SK-N-SH (cell line): ENCODE measurements around the gene ZNF18. TPM values are rescaled to one million over a fixed set of nuclear protein-coding genes. Genes with fewer than 3 reads are reported as not detected.
A peak's percentile ranks its signal among the peaks of the same experiment; 100 is the strongest.

ENCODE experiments used
- CTCF ChIA-PET: fragments of 300-600, 350-600 bp; formaldehyde crosslinking; extraction: SDS; loops from one replicate; lab custom pipeline; 2021; lab: Yijun Ruan, JAX
- POLR2A ChIA-PET: fragments of 350-600 bp; sonication (Branson Sonifier 250); formaldehyde crosslinking; extraction: SDS; loops from one replicate; lab custom pipeline; 2020; ENCODE audit warnings: antibody characterized with exemption, inconsistent platforms; lab: Yijun Ruan, JAX
- DNase-seq: peaks from one replicate; pipeline ENCODE4 v3.0.0; 2012
- H2AFZ ChIP-seq: fragments of 200-600 bp; sonication (generic); 2 replicates; pipeline ENCODE4 v1.8.1; 2016; ENCODE audit warnings: antibody characterized with exemption, mild to moderate bottlenecking, low read depth
- H3F3A ChIP-seq: fragments of 200-600 bp; sonication (generic); replicated peaks from 2 replicates; pipeline ENCODE3; 2016; ENCODE audit warnings: antibody characterized with exemption, mild to moderate bottlenecking; ENCODE audit not compliant: insufficient read depth
- H3K27ac ChIP-seq, 2 experiments: fragments of 200-500 bp in 1 of 2; fragments of 200-600 bp in 1 of 2; sonication (Bioruptor generic) in 1 of 2; sonication (generic), shearing (Covaris generic) in 1 of 2; 2 replicates each; pipeline versions ENCODE4 v1.5.1 to v1.6.1; 2014 to 2016; ENCODE audit warnings: low read depth in 2 of 2, inconsistent platforms in 1 of 2, low read length in 1 of 2, mild to moderate bottlenecking in 1 of 2, mixed read lengths in 1 of 2
- H3K27me3 ChIP-seq: fragments of 200-600 bp; sonication (generic), shearing (Covaris generic); 2 replicates; pipeline ENCODE4 v1.6.1; 2016; ENCODE audit warnings: mixed run types; ENCODE audit not compliant: insufficient read depth
- H3K36me3 ChIP-seq, 2 experiments: fragments of 200-500 bp in 1 of 2; fragments of 200-600 bp in 1 of 2; sonication (Bioruptor generic) in 1 of 2; sonication (generic) in 1 of 2; replicated peaks in 1 of 2; 2 replicates each; pipeline versions ENCODE3 to v1.5.1; 2014 to 2016; ENCODE audit warnings: low read length in 1 of 2, mild to moderate bottlenecking in 1 of 2; ENCODE audit not compliant: insufficient read depth in 2 of 2, control insufficient read depth in 1 of 2
- H3K4me1 ChIP-seq, 2 experiments: fragments of 200-500 bp in 1 of 2; fragments of 200-600 bp in 1 of 2; sonication (Bioruptor generic) in 1 of 2; sonication (generic), shearing (Covaris generic) in 1 of 2; 2 replicates each; pipeline versions ENCODE4 v1.5.1 to v1.6.1; 2014 to 2016; ENCODE audit warnings: low read depth in 1 of 2, low read length in 1 of 2, mixed run types in 1 of 2; ENCODE audit not compliant: insufficient read depth in 2 of 2, control insufficient read depth in 1 of 2
- H3K4me2 ChIP-seq: fragments of 200-600 bp; sonication (generic), shearing (Covaris generic); 2 replicates; pipeline ENCODE4 v1.6.1; 2017; ENCODE audit warnings: mixed run types
- H3K4me3 ChIP-seq, 2 experiments: fragments of 200-500 bp in 1 of 2; fragments of 200-600 bp in 1 of 2; sonication (Bioruptor generic) in 1 of 2; sonication (generic), shearing (Covaris generic) in 1 of 2; 2 replicates each; pipeline versions ENCODE4 v1.5.1 to v1.8.1; 2014 to 2016; ENCODE audit warnings: low read depth in 2 of 2, inconsistent platforms in 1 of 2, low read length in 1 of 2, mild to moderate bottlenecking in 1 of 2, mixed read lengths in 1 of 2, moderate library complexity in 1 of 2
- H3K79me2 ChIP-seq: fragments of 200-600 bp; sonication (generic); 2 replicates; pipeline ENCODE4 v1.8.1; 2017; ENCODE audit warnings: mild to moderate bottlenecking; ENCODE audit not compliant: insufficient read depth
- H3K9ac ChIP-seq: fragments of 200-600 bp; sonication (generic); 2 replicates; pipeline ENCODE4 v1.6.1; 2017; ENCODE audit warnings: mixed run types
- H3K9me2 ChIP-seq: fragments of 200-600 bp; sonication (generic); 2 replicates; pipeline ENCODE4 v1.6.1; 2017; ENCODE audit warnings: mixed run types
- H3K9me3 ChIP-seq: fragments of 200-600 bp; sonication (generic); 2 replicates; pipeline ENCODE4 v1.6.1; 2017; ENCODE audit warnings: mixed run types, mild to moderate bottlenecking, moderate library complexity
- H4K20me1 ChIP-seq: fragments of 200-600 bp; sonication (generic); 2 replicates; pipeline ENCODE4 v1.6.1; 2017; ENCODE audit warnings: mild to moderate bottlenecking, mixed run types; ENCODE audit not compliant: insufficient read depth
- EP300 ChIP-seq, 2 experiments: IDR thresholded peaks; 2 replicates each; pipeline versions ENCODE4 v1.4.0 to v1.6.1; 2012; ENCODE audit warnings: borderline replicate concordance in 1 of 2, low read depth in 1 of 2, low read length in 1 of 2
- EZH2phosphoT487 ChIP-seq: fragments of 200-600 bp; sonication (generic); IDR thresholded peaks from 2 replicates; pipeline ENCODE4 v1.6.1; 2017; ENCODE audit warnings: low read depth, mixed run types, mild to moderate bottlenecking, antibody characterized with exemption, moderate library complexity, borderline replicate concordance
- FOXJ3 ChIP-seq: sonication (generic); formaldehyde crosslinking; IDR thresholded peaks from 2 replicates; pipeline ENCODE4 v1.5.1; 2020; ENCODE audit warnings: mild to moderate bottlenecking, missing genetic modification reagents
- GABPA ChIP-seq: IDR thresholded peaks from 2 replicates; pipeline ENCODE4 v1.4.0; 2012; ENCODE audit warnings: low read depth, mild to moderate bottlenecking
- GATA2 ChIP-seq: sonication (generic); formaldehyde crosslinking; IDR thresholded peaks from 2 replicates; pipeline ENCODE4 v1.5.0; 2020; ENCODE audit warnings: mild to moderate bottlenecking, missing genetic modification reagents
- MAX ChIP-seq: IDR thresholded peaks from 2 replicates; pipeline ENCODE4 v1.4.0; 2012; ENCODE audit warnings: low read depth
- MXI1 ChIP-seq: IDR thresholded peaks from 2 replicates; pipeline ENCODE4 v1.6.1; 2012; ENCODE audit warnings: mild to moderate bottlenecking, low read depth, low read length, improper control_type of control experiment
- NRF1 ChIP-seq: IDR thresholded peaks from 2 replicates; pipeline ENCODE4 v1.6.1; 2012; ENCODE audit warnings: low read depth, mild to moderate bottlenecking, low read length
- RAD21 ChIP-seq: IDR thresholded peaks from 2 replicates; pipeline ENCODE4 v1.6.1; 2012; ENCODE audit warnings: mild to moderate bottlenecking, low read length
- REST ChIP-seq: IDR thresholded peaks from 2 replicates; pipeline ENCODE4 v1.6.1; 2012; ENCODE audit warnings: mild to moderate bottlenecking, low read depth, low read length, moderate library complexity
- RXRA ChIP-seq: IDR thresholded peaks from 2 replicates; pipeline ENCODE4 v1.4.0; 2012; ENCODE audit warnings: low read depth, mild to moderate bottlenecking, borderline replicate concordance
- SMC3 ChIP-seq: IDR thresholded peaks from 2 replicates; pipeline ENCODE4 v1.6.1; 2012; ENCODE audit warnings: low read depth, low read length, improper control_type of control experiment
- USF1 ChIP-seq: IDR thresholded peaks from 2 replicates; pipeline ENCODE4 v1.4.0; 2012; ENCODE audit warnings: low read depth, borderline replicate concordance
- WGBS: methylation state at CpG from one replicate; pipeline ENCODE4 v1.1.6; 2017; ENCODE audit warnings: low lambda C conversion rate; 5-methylcytosine and 5-hydroxymethylcytosine counted together
- polyA plus RNA-seq, 3 experiments: library from polyadenylated mRNA; depleted of rRNA; stranded (reverse); fragments of >200 nt; gene quantifications; 2 replicates each; pipeline ENCODE4 v1.2.3, GENCODE V29; 2012
- TF ChIP-seq, protein P1 (sequence below): fragments of 200-600 bp; sonication (generic); IDR thresholded peaks from 2 replicates; pipeline ENCODE4 v1.6.1; 2017; ENCODE audit warnings: antibody characterized with exemption, mild to moderate bottlenecking, moderate library complexity

Gene ZNF18
- polyA plus RNA-seq, 1 of the 3 experiments (the other 2 are of a cell fraction): 3.2 TPM

- Histone ChIP-seq H3K4me1 (no peaks in the 10 kb centered on the region), H3K9me3 (no peaks in the 10 kb centered on the region), H3K27ac (no peak overlapping the region), H3K4me3 (peak overlapping the region in 1 of 2 experiments; percentile 41; a peak in 1 of 4 replicates), H3K9ac (no peak overlapping the region), H3F3A (no peaks in the 10 kb centered on the region), H3K9me2 (no peaks in the 10 kb centered on the region), H2AFZ (no peak overlapping the region), H3K27me3 (no peaks in the 10 kb centered on the region), H4K20me1 (no peaks in the 10 kb centered on the region), H3K36me3 (no peaks in the 10 kb centered on the region), H3K79me2 (no peaks in the 10 kb centered on the region), H3K4me2 (no peak overlapping the region)
- CTCF ChIA-PET: interaction anchor here (0.6 to 4.5 kb wide), 43 partner anchors 9 to 1321 kb away, joined by 3 to 54 read pairs (median 4); no protein-coding TSS in a partner anchor
- 24% methylated on average over 14 of the region's 14 CpGs for WGBS
- peak; percentile 57 for DNase-seq
- POLR2A ChIA-PET: no interaction called here
- no peak for TF ChIP-seq MAX
- TF ChIP-seq EZH2phosphoT487: no peak
- peak; percentile 84 for TF ChIP-seq RAD21
- TF ChIP-seq SMC3: peak; percentile 47; the same call in 1 of the 2 replicates
- TF ChIP-seq, protein P1, sequence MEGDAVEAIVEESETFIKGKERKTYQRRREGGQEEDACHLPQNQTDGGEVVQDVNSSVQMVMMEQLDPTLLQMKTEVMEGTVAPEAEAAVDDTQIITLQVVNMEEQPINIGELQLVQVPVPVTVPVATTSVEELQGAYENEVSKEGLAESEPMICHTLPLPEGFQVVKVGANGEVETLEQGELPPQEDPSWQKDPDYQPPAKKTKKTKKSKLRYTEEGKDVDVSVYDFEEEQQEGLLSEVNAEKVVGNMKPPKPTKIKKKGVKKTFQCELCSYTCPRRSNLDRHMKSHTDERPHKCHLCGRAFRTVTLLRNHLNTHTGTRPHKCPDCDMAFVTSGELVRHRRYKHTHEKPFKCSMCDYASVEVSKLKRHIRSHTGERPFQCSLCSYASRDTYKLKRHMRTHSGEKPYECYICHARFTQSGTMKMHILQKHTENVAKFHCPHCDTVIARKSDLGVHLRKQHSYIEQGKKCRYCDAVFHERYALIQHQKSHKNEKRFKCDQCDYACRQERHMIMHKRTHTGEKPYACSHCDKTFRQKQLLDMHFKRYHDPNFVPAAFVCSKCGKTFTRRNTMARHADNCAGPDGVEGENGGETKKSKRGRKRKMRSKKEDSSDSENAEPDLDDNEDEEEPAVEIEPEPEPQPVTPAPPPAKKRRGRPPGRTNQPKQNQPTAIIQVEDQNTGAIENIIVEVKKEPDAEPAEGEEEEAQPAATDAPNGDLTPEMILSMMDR: peak; percentile 50
These were observed 61.4 kb downstream of the ZNF18 start for GRCh38 chr17:11935734-11936406.

DNA sequence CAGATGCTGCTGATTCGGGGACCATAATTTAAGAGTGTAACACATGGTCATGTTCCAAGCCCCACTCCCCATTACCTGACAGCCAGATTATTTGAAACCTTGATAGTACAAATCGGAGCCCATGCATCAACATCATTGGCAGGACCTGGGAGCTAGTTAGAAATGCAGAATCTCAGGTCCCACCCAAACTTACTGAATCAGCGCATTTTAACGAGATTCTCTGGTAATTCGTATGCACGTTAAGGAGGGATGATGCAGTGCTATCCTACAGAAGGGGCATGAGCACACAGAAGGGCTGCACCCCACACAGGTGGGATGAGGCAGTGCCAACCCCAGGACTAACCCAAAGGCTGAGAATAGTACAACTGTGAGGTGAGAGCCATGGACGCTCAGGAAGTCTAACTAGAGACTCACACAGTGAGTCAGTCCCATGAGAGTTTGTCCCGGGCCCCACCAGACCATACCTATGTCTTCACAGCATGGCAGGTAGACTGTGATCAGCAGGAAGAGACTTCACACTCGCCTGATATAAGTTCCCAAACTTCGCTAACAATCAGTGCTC is 64.9 kb downstream of the ZNF18 start:
- no peaks in the 10 kb centered on the region for H3K79me2 ChIP-seq
- H3K36me3 ChIP-seq: no peaks in the 10 kb centered on the region
- H4K20me1 ChIP-seq: no peaks in the 10 kb centered on the region
- ChIA-PET POLR2A (no interaction called here), CTCF (interaction anchor here (1.7 kb wide), 1 partner anchor 1057 kb away, joined by 6 read pairs; no protein-coding TSS in a partner anchor)
- no peak overlapping the region for H3K4me3 ChIP-seq
- no peaks in the 10 kb centered on the region for H3K9me2 ChIP-seq
- TF ChIP-seq FOXJ3 (CRISPR knock-in tag) (no peak), RAD21 (no peak), MXI1 (no peak), GATA2 (CRISPR knock-in tag) (no peak), NRF1 (no peak), USF1 (no peak), RXRA (no peak), EP300 (IDR thresholded peaks at IDR 0.05; ENCODE audit: borderline replicate concordance in 1 of 2, low read depth in 1 of 2, low read length in 1 of 2) (no peak), REST (no peak), GABPA (no peak)
- H3K4me2 ChIP-seq: no peak overlapping the region
- no peak overlapping the region for H2AFZ ChIP-seq
- 39% methylated on average over 9 of the region's 10 CpGs for WGBS
- no peaks in the 10 kb centered on the region for H3K4me1 ChIP-seq
- H3K9me3 ChIP-seq: no peaks in the 10 kb centered on the region
- no peak overlapping the region for H3K27ac ChIP-seq
- no peak overlapping the region for H3K9ac ChIP-seq
- H3F3A ChIP-seq: no peaks in the 10 kb centered on the region
- no peaks in the 10 kb centered on the region for H3K27me3 ChIP-seq
- no peak for DNase-seq
